ENCODE data around the gene RCOR1. TPM values are rescaled to one million over a fixed set of nuclear protein-coding genes. Genes with fewer than 3 reads are reported as not detected.

RCOR1 gene
- total and polyA plus RNA-seq, 2 of the 8 experiments (the other 6 are each of a cell fraction or from before 2014, with no cell fraction given), result 12.3 to 26.3 TPM

GRCh38 chr14:102591944-102592762 lies at the start of gene RCOR1 (continued):
- no peak for TF ChIP-seq CEBPB (IDR thresholded peaks at IDR 0.05; ENCODE audit: low read depth, low read length)
- no peak for TF ChIP-seq HDAC6 (IDR thresholded peaks at IDR 0.05; ENCODE audit: low read depth, low read length)
- TF ChIP-seq TAF7 (optimal IDR thresholded peaks at IDR 0.05; ENCODE audit: borderline replicate concordance, low read depth, low read length), result peak; percentile 86
- no peak for TF ChIP-seq FOSL1 (IDR thresholded peaks at IDR 0.05; ENCODE audit: insufficient read depth, low read depth, low read length)
- TF ChIP-seq JUND (IDR thresholded peaks at IDR 0.05; ENCODE audit: low read length), result no peak
- peak; percentile 83 to 84 for TF ChIP-seq POLR2A (IDR thresholded peaks at IDR 0.05; ENCODE audit: control extremely low read depth in 1 of 2, low read depth in 2 of 2, low read length in 2 of 2)
- TF ChIP-seq YY1 (IDR thresholded peaks at IDR 0.05; ENCODE audit: low read depth, low read length), result 0 out of 2 replicates have a peak, but pooled peaks have one; percentile 40
- peak; percentile 88 for TF ChIP-seq CHD2 (IDR thresholded peaks at IDR 0.05; ENCODE audit: low read length)
- TF ChIP-seq NRF1 (IDR thresholded peaks at IDR 0.05; ENCODE audit: low read depth, low read length), result no peak
- TF ChIP-seq RFX5 (IDR thresholded peaks at IDR 0.05; ENCODE audit: borderline replicate concordance, low read depth, low read length), result no peak
- 0 out of 2 replicates have a peak, but pooled peaks have one; percentile 62 for TF ChIP-seq SP4 (IDR thresholded peaks at IDR 0.05; ENCODE audit: low read length)
- TF ChIP-seq KDM5A (IDR thresholded peaks at IDR 0.05; ENCODE audit: low read length), result no peak
- 0 out of 3 replicates have a peak, but pooled peaks of 1 of the 2 experiments have one; percentile 56 for TF ChIP-seq EP300 (IDR thresholded peaks at IDR 0.05; ENCODE audit: borderline replicate concordance in 1 of 2, low read depth in 2 of 2, low read length in 2 of 2)
- peak in 1 of 2 experiments; percentile 51; a peak in 1 of 4 replicates for TF ChIP-seq SIN3A (conservative IDR thresholded peaks at IDR 0.05 in 1 of 2, IDR thresholded peaks at IDR 0.05 in 1 of 2; ENCODE audit: low read depth in 1 of 2, low read length in 2 of 2)
- no peak for TF ChIP-seq SUZ12 (IDR thresholded peaks at IDR 0.05; ENCODE audit: low read length)
- TF ChIP-seq CBX5 (IDR thresholded peaks at IDR 0.05; ENCODE audit: low read depth, low read length), result no peak
- no peak for TF ChIP-seq RAD21 (IDR thresholded peaks at IDR 0.05 in 1 of 2, conservative IDR thresholded peaks at IDR 0.05 in 1 of 2; ENCODE audit: low read depth in 2 of 2, low read length in 2 of 2)
- TF ChIP-seq BCL11A (IDR thresholded peaks at IDR 0.05; ENCODE audit: low read depth in 2 of 2, low read length in 2 of 2), result no peak
- TF ChIP-seq SP2 (IDR thresholded peaks at IDR 0.05; ENCODE audit: low read length), result peak; percentile 15; the same call in 1 of the 2 replicates
- peak; percentile 87 for TF ChIP-seq TAF1 (IDR thresholded peaks at IDR 0.05; ENCODE audit: low read depth, low read length)
- TF ChIP-seq SIRT6 (IDR thresholded peaks at IDR 0.05; ENCODE audit: low read length), result no peak
- no peak for TF ChIP-seq KDM1A (IDR thresholded peaks at IDR 0.05; ENCODE audit: borderline replicate concordance, low read length)
- TF ChIP-seq E2F6 (IDR thresholded peaks at IDR 0.05), result peak; percentile 33; the same call in 1 of the 2 replicates
- TF ChIP-seq GABPA (IDR thresholded peaks at IDR 0.05; ENCODE audit: borderline replicate concordance, insufficient read depth, low read length), result no peak
